Activated CD8-positive, alpha-beta T cell treated with anti-CD3 and anti-CD28 coated beads for 36 hours (primary cell): ENCODE data around the gene RAD50. TPM values are rescaled to one million over a fixed set of nuclear protein-coding genes. Genes with fewer than 3 reads are reported as not detected.

Experiments used
- ATAC-seq: fragments of 200-7000 bp; cut with Tn5 transposase; one replicate; pipeline ENCODE4 v1.10.0; 2021; ENCODE audit warnings: mild to moderate bottlenecking, moderate library complexity
- CTCF ChIA-PET: fragments of 350-600 bp; sonication (Branson Sonifier 250); formaldehyde crosslinking; loops from one replicate; lab custom pipeline; 2021; ENCODE audit warnings: antibody characterized with exemption; lab: Charles Lee
- POLR2A ChIA-PET: fragments of 350-600 bp; sonication (Branson Sonifier 250); formaldehyde crosslinking; loops from one replicate; lab custom pipeline; 2021; ENCODE audit warnings: antibody characterized with exemption; lab: Charles Lee
- DNase-seq: peaks from one replicate; pipeline ENCODE4 v3.0.0-alpha.2; 2020
- H3K27ac Mint-ChIP-seq: one replicate; pipeline ENCODE4 v1.8.0; 2021; ENCODE audit warnings: mild to moderate bottlenecking, mixed read lengths
- H3K27me3 Mint-ChIP-seq: one replicate; pipeline ENCODE4 v1.8.0; 2021; ENCODE audit warnings: mixed read lengths
- H3K36me3 Mint-ChIP-seq: one replicate; pipeline ENCODE4 v1.8.0; 2021; ENCODE audit warnings: low read depth, mixed read lengths
- H3K4me1 Mint-ChIP-seq: one replicate; pipeline ENCODE4 v1.8.0; 2021; ENCODE audit warnings: low read depth, mixed read lengths
- H3K4me3 Mint-ChIP-seq: one replicate; pipeline ENCODE4 v1.8.0; 2021; ENCODE audit warnings: mild to moderate bottlenecking, moderate library complexity, mixed read lengths
- H3K9me3 Mint-ChIP-seq: one replicate; pipeline ENCODE4 v1.8.0; 2021; ENCODE audit warnings: mixed read lengths
- intact Hi-C: fragments of 100-400 bp; cut with micrococcal nuclease; formaldehyde crosslinking; loops from one replicate; pipeline ENCODE4 v1.10.0; 2022
- total RNA-seq, 2 experiments: library from RNA; stranded (reverse); gene quantifications; one replicate each; pipeline ENCODE4 v1.2.3, GENCODE V29; 2021
- TF ChIP-seq, protein P1 (sequence below): fragments of 200-600 bp; IDR thresholded peaks from one replicate; pipeline ENCODE4 v1.8.0; 2022; ENCODE audit warnings: antibody characterized with exemption, mild to moderate bottlenecking

Gene RAD50
- total RNA-seq, 2 experiments from 2014 or later: 46.4 to 48.9 TPM

DNA sequence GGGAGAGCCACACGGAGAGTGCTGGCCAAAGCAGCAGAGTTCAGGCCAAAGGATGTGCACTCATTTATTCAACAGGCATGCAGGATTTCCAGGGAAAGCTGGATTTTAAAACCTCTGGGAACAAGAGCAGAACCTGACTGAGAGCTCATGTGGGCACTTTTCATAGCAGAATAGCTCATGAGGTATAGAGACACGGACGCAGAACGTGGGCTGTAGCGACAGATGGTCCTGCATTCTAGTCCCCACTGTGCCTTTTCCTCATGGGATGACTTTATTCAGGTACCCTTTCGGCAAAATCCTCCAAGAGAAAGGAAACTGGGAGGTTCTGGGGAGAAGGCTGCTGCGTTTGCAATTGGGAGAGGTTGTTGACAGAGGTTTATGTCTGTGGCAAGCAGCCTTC lies 122.4 kb downstream of the RAD50 start:
- H3K4me3 Mint-ChIP-seq: no peak overlapping the region
- TF ChIP-seq, protein P1, sequence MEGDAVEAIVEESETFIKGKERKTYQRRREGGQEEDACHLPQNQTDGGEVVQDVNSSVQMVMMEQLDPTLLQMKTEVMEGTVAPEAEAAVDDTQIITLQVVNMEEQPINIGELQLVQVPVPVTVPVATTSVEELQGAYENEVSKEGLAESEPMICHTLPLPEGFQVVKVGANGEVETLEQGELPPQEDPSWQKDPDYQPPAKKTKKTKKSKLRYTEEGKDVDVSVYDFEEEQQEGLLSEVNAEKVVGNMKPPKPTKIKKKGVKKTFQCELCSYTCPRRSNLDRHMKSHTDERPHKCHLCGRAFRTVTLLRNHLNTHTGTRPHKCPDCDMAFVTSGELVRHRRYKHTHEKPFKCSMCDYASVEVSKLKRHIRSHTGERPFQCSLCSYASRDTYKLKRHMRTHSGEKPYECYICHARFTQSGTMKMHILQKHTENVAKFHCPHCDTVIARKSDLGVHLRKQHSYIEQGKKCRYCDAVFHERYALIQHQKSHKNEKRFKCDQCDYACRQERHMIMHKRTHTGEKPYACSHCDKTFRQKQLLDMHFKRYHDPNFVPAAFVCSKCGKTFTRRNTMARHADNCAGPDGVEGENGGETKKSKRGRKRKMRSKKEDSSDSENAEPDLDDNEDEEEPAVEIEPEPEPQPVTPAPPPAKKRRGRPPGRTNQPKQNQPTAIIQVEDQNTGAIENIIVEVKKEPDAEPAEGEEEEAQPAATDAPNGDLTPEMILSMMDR: no peak
- H3K4me1 Mint-ChIP-seq: peaks cover 19% of the 10 kb centered on the region
- intact Hi-C loops: no loop called here
- H3K9me3 Mint-ChIP-seq: no peaks in the 10 kb centered on the region
- H3K27ac Mint-ChIP-seq: no peak overlapping the region
- H3K27me3 Mint-ChIP-seq: no peaks in the 10 kb centered on the region
- ChIA-PET POLR2A (interaction anchor here (1.8 kb wide), 1 partner anchor 10 kb away, joined by 6 read pairs; no protein-coding TSS in a partner anchor), CTCF (interaction anchor here (1.0 to 2.3 kb wide), 5 partner anchors 14 to 143 kb away, joined by 3 to 8 read pairs (median 3); no protein-coding TSS in a partner anchor)
- no peaks in the 10 kb centered on the region for H3K36me3 Mint-ChIP-seq
- DNase-seq (no peak), ATAC-seq (no peak)

DNA sequence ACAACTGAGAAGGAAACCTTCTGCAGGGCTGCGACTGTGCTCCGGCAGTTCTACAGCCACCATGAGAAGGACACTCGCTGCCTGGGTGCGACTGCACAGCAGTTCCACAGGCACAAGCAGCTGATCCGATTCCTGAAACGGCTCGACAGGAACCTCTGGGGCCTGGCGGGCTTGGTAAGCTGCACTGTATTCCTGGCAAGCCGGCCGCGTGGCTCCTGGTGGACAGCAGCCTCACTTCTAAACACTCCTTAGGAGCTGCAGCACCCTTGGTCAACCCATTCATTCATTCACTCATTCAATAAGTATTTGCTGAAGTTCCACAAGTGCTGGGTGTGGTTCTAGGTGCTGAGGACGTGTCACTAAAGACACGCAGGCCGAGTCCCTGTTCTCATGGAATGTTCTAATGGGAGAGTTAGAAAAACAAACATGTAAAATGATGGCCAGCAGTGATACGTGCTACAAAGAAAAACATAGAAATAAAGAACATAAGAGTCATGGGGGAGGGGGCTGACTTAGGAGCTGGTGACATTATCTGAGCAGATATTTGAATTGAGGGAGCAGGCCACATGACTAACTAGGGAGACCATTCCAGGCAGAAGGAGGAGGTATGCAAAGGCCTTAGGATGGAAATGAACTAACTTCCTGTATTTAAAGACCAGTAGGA lies 123.1 kb downstream of the RAD50 start:
- Mint-ChIP-seq H3K36me3 (no peaks in the 10 kb centered on the region), H3K4me1 (peaks cover 20% of the 10 kb centered on the region), H3K27ac (no peak overlapping the region), H3K27me3 (no peaks in the 10 kb centered on the region), H3K4me3 (no peak overlapping the region), H3K9me3 (no peaks in the 10 kb centered on the region)
- DNase-seq (no peak), ATAC-seq (no peak)
- intact Hi-C loops: no loop called here
- CTCF ChIA-PET: interaction anchor here (1.1 to 2.3 kb wide), 4 partner anchors 15 to 36 kb away, joined by 3 to 8 read pairs (median 3); no protein-coding TSS in a partner anchor
- TF ChIP-seq, protein P1: no peak
- POLR2A ChIA-PET: interaction anchor here (0.6 to 1.8 kb wide), 2 partner anchors 9 to 72 kb away, joined by 3 to 6 read pairs; no protein-coding TSS in a partner anchor

DNA sequence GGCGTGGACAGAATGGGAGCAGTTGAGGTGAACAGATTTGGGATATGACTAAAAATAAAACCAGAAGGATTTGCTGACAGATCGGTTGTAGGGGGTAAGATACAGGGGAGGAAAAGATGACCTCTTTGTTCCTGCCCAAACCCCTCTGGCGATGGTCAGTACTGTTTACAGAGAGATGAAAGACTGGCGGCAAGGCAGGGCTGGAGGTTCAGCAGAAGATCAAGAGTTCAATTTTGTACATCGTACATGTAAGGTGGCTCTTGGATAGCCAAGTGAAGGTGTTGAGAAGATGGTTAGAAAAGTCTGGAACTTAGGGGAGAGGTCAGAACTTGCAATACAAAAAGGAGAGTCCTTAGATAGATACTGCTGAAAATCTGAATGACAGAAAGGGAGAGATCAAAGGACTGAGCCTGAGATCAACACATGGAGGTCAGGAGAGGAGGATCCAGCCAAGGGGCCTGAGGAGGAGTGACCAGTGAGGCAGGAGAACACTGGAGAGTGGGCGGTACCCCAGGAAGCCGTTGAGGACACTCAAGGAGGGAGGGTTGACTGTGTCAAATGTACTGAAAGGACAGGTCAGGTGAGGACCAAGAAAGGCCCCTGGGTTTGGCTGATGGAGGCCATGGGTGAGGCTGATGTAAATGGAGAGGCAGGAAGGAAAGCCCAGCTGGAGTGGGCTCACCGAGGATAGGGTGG lies 124.2 kb downstream of the RAD50 start:
- ChIA-PET POLR2A (no interaction called here), CTCF (no interaction called here)
- Mint-ChIP-seq H3K27ac (no peak overlapping the region), H3K4me1 (peaks cover 20% of the 10 kb centered on the region), H3K4me3 (no peak overlapping the region), H3K36me3 (no peaks in the 10 kb centered on the region), H3K9me3 (no peaks in the 10 kb centered on the region), H3K27me3 (no peaks in the 10 kb centered on the region)
- no peak for ATAC-seq
- no peak for DNase-seq
- intact Hi-C loops: no loop called here
- TF ChIP-seq, protein P1: no peak

DNA sequence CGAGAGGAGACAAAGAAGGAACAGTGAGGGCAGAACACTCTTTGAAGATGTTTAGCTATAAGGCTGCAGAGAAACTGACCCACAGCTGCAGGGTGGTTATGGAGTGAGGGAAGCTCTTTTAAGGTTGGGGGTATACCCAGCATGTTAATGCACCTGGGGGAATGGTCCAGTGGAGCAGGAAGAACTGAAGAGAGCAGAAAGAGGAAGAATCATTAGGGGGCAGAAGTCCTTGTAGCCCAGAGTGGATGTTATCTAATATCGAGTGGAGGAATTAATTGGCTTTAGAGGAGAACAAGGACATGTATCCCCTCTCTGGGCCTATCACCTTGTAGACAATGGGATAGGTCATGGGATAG lies 124.7 kb downstream of the RAD50 start:
- no peak for ATAC-seq
- no peak overlapping the region for H3K27ac Mint-ChIP-seq

More for the DNA sequence above, 124.7 kb downstream of the RAD50 start:
- intact Hi-C loops: no loop called here
- Mint-ChIP-seq H3K36me3 (no peaks in the 10 kb centered on the region), H3K4me3 (no peak overlapping the region), H3K4me1 (peaks cover 15% of the 10 kb centered on the region), H3K9me3 (no peaks in the 10 kb centered on the region), H3K27me3 (no peaks in the 10 kb centered on the region)
- TF ChIP-seq, protein P1: no peak
- POLR2A ChIA-PET: no interaction called here
- DNase-seq: no peak
- CTCF ChIA-PET: no interaction called here
